WTC11 (cell line): Measurements from ENCODE around the gene SHISA9. TPM values are rescaled to one million over a fixed set of nuclear protein-coding genes. Genes with fewer than 3 reads are reported as not detected.

Experiments used
- ATAC-seq: fragments of 200-7000 bp; cut with Tn5 transposase; 2 replicates; pipeline ENCODE4 v1.10.0; 2021; ENCODE audit warnings: mild to moderate bottlenecking, moderate library complexity
- CTCF ChIA-PET: fragments of 300-600 bp; sonication (Branson Sonifier 250); formaldehyde crosslinking; loops from one replicate; lab custom pipeline; 2021; ENCODE audit warnings: antibody characterized with exemption; lab: Charles Lee
- POLR2A ChIA-PET: fragments of 350-600 bp; sonication (Branson Sonifier 250); formaldehyde crosslinking; loops from one replicate; lab custom pipeline; 2021; ENCODE audit warnings: antibody characterized with exemption; lab: Charles Lee
- DNase-seq: peaks from one replicate; pipeline ENCODE4 v3.0.0; 2021; ENCODE audit warnings: low spot score
- H3K27ac Mint-ChIP-seq: 2 replicates; pipeline ENCODE4 v1.8.0; 2021; ENCODE audit warnings: mixed read lengths
- H3K27me3 Mint-ChIP-seq: 2 replicates; pipeline ENCODE4 v1.8.0; 2021; ENCODE audit warnings: low read depth, mild to moderate bottlenecking, moderate library complexity, mixed read lengths
- H3K36me3 Mint-ChIP-seq: 2 replicates; pipeline ENCODE4 v1.8.0; 2021; ENCODE audit warnings: mixed read lengths
- H3K4me1 Mint-ChIP-seq: 2 replicates; pipeline ENCODE4 v1.8.0; 2022; ENCODE audit warnings: mixed read lengths
- H3K4me3 Mint-ChIP-seq: 2 replicates; pipeline ENCODE4 v1.8.0; 2021; ENCODE audit warnings: mild to moderate bottlenecking, moderate library complexity, mixed read lengths
- H3K9me3 Mint-ChIP-seq: 2 replicates; pipeline ENCODE4 v1.8.0; 2021; ENCODE audit warnings: mixed read lengths
- ATF1 ChIP-seq: sonication (generic); formaldehyde crosslinking; IDR thresholded peaks from 2 replicates; pipeline ENCODE4 v1.8.1; 2023; ENCODE audit warnings: mild to moderate bottlenecking, moderate library complexity, missing genetic modification reagents
- CREM ChIP-seq: sonication (generic); formaldehyde crosslinking; IDR thresholded peaks from 2 replicates; pipeline ENCODE4 v1.8.1; 2022; ENCODE audit warnings: mild to moderate bottlenecking, missing genetic modification reagents, moderate library complexity
- ELF4 ChIP-seq: sonication (generic); formaldehyde crosslinking; IDR thresholded peaks from 2 replicates; pipeline ENCODE4 v1.8.1; 2022; ENCODE audit warnings: low read depth, mild to moderate bottlenecking, moderate library complexity, missing genetic modification reagents
- ESRRA ChIP-seq: sonication (generic); formaldehyde crosslinking; IDR thresholded peaks from 2 replicates; pipeline ENCODE4 v1.8.1; 2022; ENCODE audit warnings: mild to moderate bottlenecking, missing genetic modification reagents, borderline replicate concordance
- FOXJ3 ChIP-seq: sonication (generic); formaldehyde crosslinking; IDR thresholded peaks from 2 replicates; pipeline ENCODE4 v1.9.0; 2021; ENCODE audit warnings: missing genetic modification reagents, mild to moderate bottlenecking, borderline replicate concordance
- IRF2 ChIP-seq: sonication (generic); formaldehyde crosslinking; IDR thresholded peaks from 2 replicates; pipeline ENCODE4 v1.8.0; 2022; ENCODE audit warnings: low read depth, missing genetic modification reagents, borderline replicate concordance
- JUN ChIP-seq: sonication (generic); formaldehyde crosslinking; IDR thresholded peaks from 2 replicates; pipeline ENCODE4 v1.8.0; 2023; ENCODE audit warnings: mild to moderate bottlenecking, missing genetic modification reagents
- NFE2L1 ChIP-seq: sonication (generic); formaldehyde crosslinking; IDR thresholded peaks from 2 replicates; pipeline ENCODE4 v1.8.1; 2023; ENCODE audit warnings: missing genetic modification reagents
- ZNF121 ChIP-seq: sonication (generic); formaldehyde crosslinking; IDR thresholded peaks from 2 replicates; pipeline ENCODE4 v1.8.0; 2023; ENCODE audit warnings: missing genetic modification reagents
- ZNF423 ChIP-seq: fragments of 250-450 bp; sonication (Bioruptor Pico); IDR thresholded peaks from 2 replicates; pipeline ENCODE4 v2.1.2; 2022; ENCODE audit warnings: mild to moderate bottlenecking, moderate library complexity
- total RNA-seq: library from RNA; stranded (reverse); gene quantifications from 3 replicates; pipeline ENCODE4 v1.2.3, GENCODE V29; 2021
- TF ChIP-seq, protein P1 (sequence below): sonication (generic); formaldehyde crosslinking; IDR thresholded peaks from 2 replicates; pipeline ENCODE4 v1.8.0; 2023; ENCODE audit warnings: missing genetic modification reagents, mild to moderate bottlenecking, borderline replicate concordance
- TF ChIP-seq, protein P2 (sequence below): sonication (generic); formaldehyde crosslinking; IDR thresholded peaks from 2 replicates; pipeline ENCODE4 v1.8.1; 2023; ENCODE audit warnings: mild to moderate bottlenecking, missing genetic modification reagents, moderate library complexity
- TF ChIP-seq, protein P3 (sequence below): sonication (generic); formaldehyde crosslinking; IDR thresholded peaks from 2 replicates; pipeline ENCODE4 v1.8.0; 2023; ENCODE audit warnings: missing genetic modification reagents
- TF ChIP-seq, protein P4 (sequence below): sonication (generic); formaldehyde crosslinking; IDR thresholded peaks from 2 replicates; pipeline ENCODE4 v1.8.1; 2022; ENCODE audit warnings: low read depth, mild to moderate bottlenecking, moderate library complexity, missing genetic modification reagents, borderline replicate concordance
- TF ChIP-seq, protein P5 (sequence below): fragments of 250-450 bp; sonication (Bioruptor Pico); IDR thresholded peaks from 2 replicates; pipeline ENCODE4 v1.9.0; 2021; ENCODE audit warnings: mild to moderate bottlenecking, borderline replicate concordance
- TF ChIP-seq, protein P6 (sequence below): fragments of 250-450 bp; sonication (Bioruptor Pico); IDR thresholded peaks from 2 replicates; pipeline ENCODE4 v1.9.0; 2021; ENCODE audit warnings: mild to moderate bottlenecking

SHISA9 gene
- total RNA-seq, 1 experiment from 2014 or later, result 37.5 TPM

DNA sequence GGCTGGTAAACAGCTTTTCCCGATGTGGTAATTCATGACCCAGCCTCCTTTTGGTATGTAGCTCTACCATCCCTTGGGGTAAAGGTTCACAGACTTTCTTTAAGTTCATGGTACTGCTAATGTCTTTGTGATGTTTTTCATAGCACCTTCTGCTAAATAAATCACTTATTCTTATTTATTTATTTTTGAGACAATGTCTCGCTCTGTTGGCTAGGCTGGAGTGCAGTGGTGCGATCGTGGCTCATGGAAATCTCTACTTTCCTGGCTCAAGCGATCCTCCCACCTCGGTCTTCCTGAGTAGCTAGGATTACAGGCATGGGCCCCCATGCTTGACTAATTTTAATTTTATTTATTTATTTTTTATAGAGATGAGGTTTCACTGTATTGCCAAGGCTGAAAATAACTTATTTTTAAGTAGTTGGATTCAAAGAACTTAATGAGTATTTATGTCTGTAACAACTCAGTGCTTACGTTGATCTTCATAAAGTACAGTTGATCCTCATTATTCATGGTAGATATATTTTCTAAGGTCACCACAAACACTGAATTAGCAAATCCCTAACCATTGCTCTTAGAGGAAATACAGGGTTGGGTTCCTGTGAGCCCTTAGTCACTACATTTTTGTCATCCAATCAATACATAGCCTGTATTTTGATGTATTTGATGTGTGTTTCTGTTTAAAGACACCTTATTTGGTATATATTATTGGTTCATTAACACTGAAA is 97.1 kb downstream of the SHISA9 start (continued):
- TF ChIP-seq, protein P1, sequence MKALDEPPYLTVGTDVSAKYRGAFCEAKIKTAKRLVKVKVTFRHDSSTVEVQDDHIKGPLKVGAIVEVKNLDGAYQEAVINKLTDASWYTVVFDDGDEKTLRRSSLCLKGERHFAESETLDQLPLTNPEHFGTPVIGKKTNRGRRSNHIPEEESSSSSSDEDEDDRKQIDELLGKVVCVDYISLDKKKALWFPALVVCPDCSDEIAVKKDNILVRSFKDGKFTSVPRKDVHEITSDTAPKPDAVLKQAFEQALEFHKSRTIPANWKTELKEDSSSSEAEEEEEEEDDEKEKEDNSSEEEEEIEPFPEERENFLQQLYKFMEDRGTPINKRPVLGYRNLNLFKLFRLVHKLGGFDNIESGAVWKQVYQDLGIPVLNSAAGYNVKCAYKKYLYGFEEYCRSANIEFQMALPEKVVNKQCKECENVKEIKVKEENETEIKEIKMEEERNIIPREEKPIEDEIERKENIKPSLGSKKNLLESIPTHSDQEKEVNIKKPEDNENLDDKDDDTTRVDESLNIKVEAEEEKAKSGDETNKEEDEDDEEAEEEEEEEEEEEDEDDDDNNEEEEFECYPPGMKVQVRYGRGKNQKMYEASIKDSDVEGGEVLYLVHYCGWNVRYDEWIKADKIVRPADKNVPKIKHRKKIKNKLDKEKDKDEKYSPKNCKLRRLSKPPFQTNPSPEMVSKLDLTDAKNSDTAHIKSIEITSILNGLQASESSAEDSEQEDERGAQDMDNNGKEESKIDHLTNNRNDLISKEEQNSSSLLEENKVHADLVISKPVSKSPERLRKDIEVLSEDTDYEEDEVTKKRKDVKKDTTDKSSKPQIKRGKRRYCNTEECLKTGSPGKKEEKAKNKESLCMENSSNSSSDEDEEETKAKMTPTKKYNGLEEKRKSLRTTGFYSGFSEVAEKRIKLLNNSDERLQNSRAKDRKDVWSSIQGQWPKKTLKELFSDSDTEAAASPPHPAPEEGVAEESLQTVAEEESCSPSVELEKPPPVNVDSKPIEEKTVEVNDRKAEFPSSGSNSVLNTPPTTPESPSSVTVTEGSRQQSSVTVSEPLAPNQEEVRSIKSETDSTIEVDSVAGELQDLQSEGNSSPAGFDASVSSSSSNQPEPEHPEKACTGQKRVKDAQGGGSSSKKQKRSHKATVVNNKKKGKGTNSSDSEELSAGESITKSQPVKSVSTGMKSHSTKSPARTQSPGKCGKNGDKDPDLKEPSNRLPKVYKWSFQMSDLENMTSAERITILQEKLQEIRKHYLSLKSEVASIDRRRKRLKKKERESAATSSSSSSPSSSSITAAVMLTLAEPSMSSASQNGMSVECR, result no peak
- TF ChIP-seq, protein P2, sequence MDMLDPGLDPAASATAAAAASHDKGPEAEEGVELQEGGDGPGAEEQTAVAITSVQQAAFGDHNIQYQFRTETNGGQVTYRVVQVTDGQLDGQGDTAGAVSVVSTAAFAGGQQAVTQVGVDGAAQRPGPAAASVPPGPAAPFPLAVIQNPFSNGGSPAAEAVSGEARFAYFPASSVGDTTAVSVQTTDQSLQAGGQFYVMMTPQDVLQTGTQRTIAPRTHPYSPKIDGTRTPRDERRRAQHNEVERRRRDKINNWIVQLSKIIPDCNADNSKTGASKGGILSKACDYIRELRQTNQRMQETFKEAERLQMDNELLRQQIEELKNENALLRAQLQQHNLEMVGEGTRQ (CRISPR knock-in tag), result no peak
- TF ChIP-seq ESRRA (CRISPR knock-in tag) (no peak), CREM (CRISPR knock-in tag) (no peak), ATF1 (CRISPR knock-in tag) (no peak), JUN (CRISPR knock-in tag) (no peak)

DNA sequence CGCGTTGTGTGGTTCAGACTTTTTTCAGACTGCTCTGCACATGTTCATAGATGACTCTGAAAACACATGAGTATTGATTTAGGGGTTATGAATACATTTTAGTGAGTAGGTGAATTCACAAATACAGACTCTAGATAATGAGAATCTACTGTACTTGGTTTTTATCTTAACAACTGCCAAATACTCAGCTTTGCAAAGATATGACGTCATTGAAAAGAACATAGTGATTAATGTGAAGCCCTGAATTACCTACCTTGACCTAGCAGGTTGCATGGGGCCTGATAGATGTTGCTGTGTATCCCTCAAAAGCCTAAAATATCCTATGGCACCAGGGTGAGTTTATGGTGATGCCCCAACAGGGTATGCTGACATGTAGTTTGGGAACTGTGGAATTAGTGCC is 98.0 kb downstream of the SHISA9 start:
- no peaks in the 10 kb centered on the region for H3K36me3 Mint-ChIP-seq
- CTCF ChIA-PET, result interaction anchor here (1.3 kb wide), 1 partner anchor 10 kb away, joined by 3 read pairs; no protein-coding TSS in a partner anchor
- ATAC-seq (no peak), DNase-seq (no peak)
- peaks cover 3% of the 10 kb centered on the region; the same call in 1 of the 2 replicates for H3K9me3 Mint-ChIP-seq
- no peak overlapping the region for H3K27ac Mint-ChIP-seq
- H3K27me3 Mint-ChIP-seq, result no peaks in the 10 kb centered on the region
- H3K4me1 Mint-ChIP-seq, result peaks cover 13% of the 10 kb centered on the region
- TF ChIP-seq, protein P3, sequence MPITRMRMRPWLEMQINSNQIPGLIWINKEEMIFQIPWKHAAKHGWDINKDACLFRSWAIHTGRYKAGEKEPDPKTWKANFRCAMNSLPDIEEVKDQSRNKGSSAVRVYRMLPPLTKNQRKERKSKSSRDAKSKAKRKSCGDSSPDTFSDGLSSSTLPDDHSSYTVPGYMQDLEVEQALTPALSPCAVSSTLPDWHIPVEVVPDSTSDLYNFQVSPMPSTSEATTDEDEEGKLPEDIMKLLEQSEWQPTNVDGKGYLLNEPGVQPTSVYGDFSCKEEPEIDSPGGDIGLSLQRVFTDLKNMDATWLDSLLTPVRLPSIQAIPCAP, result no peak
- no peak for TF ChIP-seq FOXJ3
- TF ChIP-seq, protein P4, sequence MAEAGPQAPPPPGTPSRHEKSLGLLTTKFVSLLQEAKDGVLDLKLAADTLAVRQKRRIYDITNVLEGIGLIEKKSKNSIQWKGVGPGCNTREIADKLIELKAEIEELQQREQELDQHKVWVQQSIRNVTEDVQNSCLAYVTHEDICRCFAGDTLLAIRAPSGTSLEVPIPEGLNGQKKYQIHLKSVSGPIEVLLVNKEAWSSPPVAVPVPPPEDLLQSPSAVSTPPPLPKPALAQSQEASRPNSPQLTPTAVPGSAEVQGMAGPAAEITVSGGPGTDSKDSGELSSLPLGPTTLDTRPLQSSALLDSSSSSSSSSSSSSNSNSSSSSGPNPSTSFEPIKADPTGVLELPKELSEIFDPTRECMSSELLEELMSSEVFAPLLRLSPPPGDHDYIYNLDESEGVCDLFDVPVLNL (CRISPR knock-in tag), result no peak
- TF ChIP-seq, protein P5, sequence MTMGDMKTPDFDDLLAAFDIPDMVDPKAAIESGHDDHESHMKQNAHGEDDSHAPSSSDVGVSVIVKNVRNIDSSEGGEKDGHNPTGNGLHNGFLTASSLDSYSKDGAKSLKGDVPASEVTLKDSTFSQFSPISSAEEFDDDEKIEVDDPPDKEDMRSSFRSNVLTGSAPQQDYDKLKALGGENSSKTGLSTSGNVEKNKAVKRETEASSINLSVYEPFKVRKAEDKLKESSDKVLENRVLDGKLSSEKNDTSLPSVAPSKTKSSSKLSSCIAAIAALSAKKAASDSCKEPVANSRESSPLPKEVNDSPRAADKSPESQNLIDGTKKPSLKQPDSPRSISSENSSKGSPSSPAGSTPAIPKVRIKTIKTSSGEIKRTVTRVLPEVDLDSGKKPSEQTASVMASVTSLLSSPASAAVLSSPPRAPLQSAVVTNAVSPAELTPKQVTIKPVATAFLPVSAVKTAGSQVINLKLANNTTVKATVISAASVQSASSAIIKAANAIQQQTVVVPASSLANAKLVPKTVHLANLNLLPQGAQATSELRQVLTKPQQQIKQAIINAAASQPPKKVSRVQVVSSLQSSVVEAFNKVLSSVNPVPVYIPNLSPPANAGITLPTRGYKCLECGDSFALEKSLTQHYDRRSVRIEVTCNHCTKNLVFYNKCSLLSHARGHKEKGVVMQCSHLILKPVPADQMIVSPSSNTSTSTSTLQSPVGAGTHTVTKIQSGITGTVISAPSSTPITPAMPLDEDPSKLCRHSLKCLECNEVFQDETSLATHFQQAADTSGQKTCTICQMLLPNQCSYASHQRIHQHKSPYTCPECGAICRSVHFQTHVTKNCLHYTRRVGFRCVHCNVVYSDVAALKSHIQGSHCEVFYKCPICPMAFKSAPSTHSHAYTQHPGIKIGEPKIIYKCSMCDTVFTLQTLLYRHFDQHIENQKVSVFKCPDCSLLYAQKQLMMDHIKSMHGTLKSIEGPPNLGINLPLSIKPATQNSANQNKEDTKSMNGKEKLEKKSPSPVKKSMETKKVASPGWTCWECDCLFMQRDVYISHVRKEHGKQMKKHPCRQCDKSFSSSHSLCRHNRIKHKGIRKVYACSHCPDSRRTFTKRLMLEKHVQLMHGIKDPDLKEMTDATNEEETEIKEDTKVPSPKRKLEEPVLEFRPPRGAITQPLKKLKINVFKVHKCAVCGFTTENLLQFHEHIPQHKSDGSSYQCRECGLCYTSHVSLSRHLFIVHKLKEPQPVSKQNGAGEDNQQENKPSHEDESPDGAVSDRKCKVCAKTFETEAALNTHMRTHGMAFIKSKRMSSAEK (CRISPR knock-in tag), result no peak
- no peak for TF ChIP-seq IRF2 (CRISPR knock-in tag)
- TF ChIP-seq ZNF121 (CRISPR knock-in tag), result no peak
- no peak for TF ChIP-seq ZNF423 (CRISPR knock-in tag)
- no peak for TF ChIP-seq NFE2L1 (CRISPR knock-in tag)
- TF ChIP-seq, protein P6, sequence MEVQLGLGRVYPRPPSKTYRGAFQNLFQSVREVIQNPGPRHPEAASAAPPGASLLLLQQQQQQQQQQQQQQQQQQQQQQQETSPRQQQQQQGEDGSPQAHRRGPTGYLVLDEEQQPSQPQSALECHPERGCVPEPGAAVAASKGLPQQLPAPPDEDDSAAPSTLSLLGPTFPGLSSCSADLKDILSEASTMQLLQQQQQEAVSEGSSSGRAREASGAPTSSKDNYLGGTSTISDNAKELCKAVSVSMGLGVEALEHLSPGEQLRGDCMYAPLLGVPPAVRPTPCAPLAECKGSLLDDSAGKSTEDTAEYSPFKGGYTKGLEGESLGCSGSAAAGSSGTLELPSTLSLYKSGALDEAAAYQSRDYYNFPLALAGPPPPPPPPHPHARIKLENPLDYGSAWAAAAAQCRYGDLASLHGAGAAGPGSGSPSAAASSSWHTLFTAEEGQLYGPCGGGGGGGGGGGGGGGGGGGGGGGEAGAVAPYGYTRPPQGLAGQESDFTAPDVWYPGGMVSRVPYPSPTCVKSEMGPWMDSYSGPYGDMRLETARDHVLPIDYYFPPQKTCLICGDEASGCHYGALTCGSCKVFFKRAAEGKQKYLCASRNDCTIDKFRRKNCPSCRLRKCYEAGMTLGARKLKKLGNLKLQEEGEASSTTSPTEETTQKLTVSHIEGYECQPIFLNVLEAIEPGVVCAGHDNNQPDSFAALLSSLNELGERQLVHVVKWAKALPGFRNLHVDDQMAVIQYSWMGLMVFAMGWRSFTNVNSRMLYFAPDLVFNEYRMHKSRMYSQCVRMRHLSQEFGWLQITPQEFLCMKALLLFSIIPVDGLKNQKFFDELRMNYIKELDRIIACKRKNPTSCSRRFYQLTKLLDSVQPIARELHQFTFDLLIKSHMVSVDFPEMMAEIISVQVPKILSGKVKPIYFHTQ (CRISPR knock-in tag), result no peak
- TF ChIP-seq, protein P2 (CRISPR knock-in tag), result no peak
- TF ChIP-seq ELF4 (CRISPR knock-in tag), result no peak
- TF ChIP-seq, all 79 proteins: peak for 0
- H3K4me3 Mint-ChIP-seq, result no peak overlapping the region
- POLR2A ChIA-PET, result no interaction called here
